ENCODE data around the gene FOXP2.

DNA sequence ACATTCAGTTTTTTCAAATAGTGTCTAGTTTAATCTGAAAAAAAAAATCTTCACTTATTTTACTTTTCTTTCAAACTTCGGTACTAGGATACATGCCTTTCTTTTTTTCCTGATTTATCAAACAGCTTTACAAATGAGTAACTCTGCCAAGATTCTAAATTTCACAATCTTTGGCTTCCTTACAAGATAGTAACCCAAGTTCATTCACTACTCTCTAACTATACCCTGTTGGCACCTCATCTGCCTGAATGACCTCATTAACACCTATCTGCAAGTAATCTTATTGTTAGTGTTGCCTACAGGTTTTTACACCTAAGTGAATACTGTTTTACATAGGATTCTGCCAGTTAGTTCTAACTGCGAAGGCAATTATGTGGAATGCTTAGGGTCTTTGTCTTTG, 159.8 kb downstream of the FOXP2 start:
- no peak for TF ChIP-seq EZH2phosphoT487 (IDR thresholded peaks at IDR 0.05; ENCODE audit: low read depth, severe bottlenecking, unreplicated experiment)
- TF ChIP-seq EZH2 (IDR thresholded peaks at IDR 0.05; ENCODE audit: borderline replicate concordance) = no peak
- TF ChIP-seq, protein P1, sequence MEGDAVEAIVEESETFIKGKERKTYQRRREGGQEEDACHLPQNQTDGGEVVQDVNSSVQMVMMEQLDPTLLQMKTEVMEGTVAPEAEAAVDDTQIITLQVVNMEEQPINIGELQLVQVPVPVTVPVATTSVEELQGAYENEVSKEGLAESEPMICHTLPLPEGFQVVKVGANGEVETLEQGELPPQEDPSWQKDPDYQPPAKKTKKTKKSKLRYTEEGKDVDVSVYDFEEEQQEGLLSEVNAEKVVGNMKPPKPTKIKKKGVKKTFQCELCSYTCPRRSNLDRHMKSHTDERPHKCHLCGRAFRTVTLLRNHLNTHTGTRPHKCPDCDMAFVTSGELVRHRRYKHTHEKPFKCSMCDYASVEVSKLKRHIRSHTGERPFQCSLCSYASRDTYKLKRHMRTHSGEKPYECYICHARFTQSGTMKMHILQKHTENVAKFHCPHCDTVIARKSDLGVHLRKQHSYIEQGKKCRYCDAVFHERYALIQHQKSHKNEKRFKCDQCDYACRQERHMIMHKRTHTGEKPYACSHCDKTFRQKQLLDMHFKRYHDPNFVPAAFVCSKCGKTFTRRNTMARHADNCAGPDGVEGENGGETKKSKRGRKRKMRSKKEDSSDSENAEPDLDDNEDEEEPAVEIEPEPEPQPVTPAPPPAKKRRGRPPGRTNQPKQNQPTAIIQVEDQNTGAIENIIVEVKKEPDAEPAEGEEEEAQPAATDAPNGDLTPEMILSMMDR (IDR thresholded peaks at IDR 0.05; ENCODE audit: poor library complexity) = no peak
